ENCODE measurements around the gene HELZ. TPM values are rescaled to one million over a fixed set of nuclear protein-coding genes. Genes with fewer than 3 reads are reported as not detected.

Gene HELZ
- total RNA-seq, 1 donor from 2014 or later, result 44.9 TPM

DNA sequence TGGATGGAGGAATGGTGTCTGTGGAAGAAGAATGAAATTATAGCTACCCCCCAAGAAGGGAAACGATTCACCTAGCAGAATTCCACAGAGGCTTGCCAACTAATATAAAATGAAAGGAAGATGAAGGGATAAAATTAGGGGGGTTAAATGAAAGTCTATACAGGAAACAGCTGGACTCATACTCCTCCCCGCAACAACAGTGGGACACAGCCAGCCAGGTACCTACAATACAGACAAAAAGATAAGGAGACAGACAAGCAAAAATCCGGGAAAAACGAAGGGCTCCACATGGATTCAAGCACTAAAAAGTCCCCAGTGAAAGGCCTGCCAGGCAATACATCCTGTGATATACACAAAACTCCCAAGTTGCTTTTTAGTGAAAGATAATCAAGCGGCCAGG lies 152.7 kb downstream of the HELZ start:
- no peak overlapping the region for H3K27ac Mint-ChIP-seq
- H3K4me3 ChIP-seq, result no peak overlapping the region
- H3F3A ChIP-seq (ENCODE audit: low read depth), result no peaks in the 10 kb centered on the region
- peaks cover 9% of the 10 kb centered on the region for H3K36me3 ChIP-seq
- TF ChIP-seq, protein P1, sequence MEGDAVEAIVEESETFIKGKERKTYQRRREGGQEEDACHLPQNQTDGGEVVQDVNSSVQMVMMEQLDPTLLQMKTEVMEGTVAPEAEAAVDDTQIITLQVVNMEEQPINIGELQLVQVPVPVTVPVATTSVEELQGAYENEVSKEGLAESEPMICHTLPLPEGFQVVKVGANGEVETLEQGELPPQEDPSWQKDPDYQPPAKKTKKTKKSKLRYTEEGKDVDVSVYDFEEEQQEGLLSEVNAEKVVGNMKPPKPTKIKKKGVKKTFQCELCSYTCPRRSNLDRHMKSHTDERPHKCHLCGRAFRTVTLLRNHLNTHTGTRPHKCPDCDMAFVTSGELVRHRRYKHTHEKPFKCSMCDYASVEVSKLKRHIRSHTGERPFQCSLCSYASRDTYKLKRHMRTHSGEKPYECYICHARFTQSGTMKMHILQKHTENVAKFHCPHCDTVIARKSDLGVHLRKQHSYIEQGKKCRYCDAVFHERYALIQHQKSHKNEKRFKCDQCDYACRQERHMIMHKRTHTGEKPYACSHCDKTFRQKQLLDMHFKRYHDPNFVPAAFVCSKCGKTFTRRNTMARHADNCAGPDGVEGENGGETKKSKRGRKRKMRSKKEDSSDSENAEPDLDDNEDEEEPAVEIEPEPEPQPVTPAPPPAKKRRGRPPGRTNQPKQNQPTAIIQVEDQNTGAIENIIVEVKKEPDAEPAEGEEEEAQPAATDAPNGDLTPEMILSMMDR (IDR thresholded peaks at IDR 0.05), result no peak
- TF ChIP-seq EZH2phosphoT487 (IDR thresholded peaks at IDR 0.05), result no peak
- no peak for TF ChIP-seq EZH2 (IDR thresholded peaks at IDR 0.05)
- no peak overlapping the region for H2AFZ ChIP-seq (replicated peaks)
- H3K4me1 Mint-ChIP-seq, result no peaks in the 10 kb centered on the region
- H3K9me3 ChIP-seq (ENCODE audit: low read depth), result peaks cover 6% of the 10 kb centered on the region
- peaks cover 23% of the 10 kb centered on the region for H3K36me3 Mint-ChIP-seq
- DNase-seq (ENCODE audit: low spot score), result no peak
- H3K27me3 Mint-ChIP-seq (ENCODE audit: insufficient read depth, low read depth), result no peaks in the 10 kb centered on the region
- H3K9ac ChIP-seq, result no peak overlapping the region
- H3K4me1 ChIP-seq, result no peaks in the 10 kb centered on the region
- H4K20me1 ChIP-seq (ENCODE audit: low read depth), result no peaks in the 10 kb centered on the region
- no peak overlapping the region for H3K4me3 Mint-ChIP-seq
- no peaks in the 10 kb centered on the region for H3K27me3 ChIP-seq
- H3K9me3 Mint-ChIP-seq, result peaks cover 2% of the 10 kb centered on the region
- H3K79me2 ChIP-seq (ENCODE audit: low read depth), result no peaks in the 10 kb centered on the region
- H3K4me2 ChIP-seq, result no peak overlapping the region
- no peak overlapping the region for H3K27ac ChIP-seq

DNA sequence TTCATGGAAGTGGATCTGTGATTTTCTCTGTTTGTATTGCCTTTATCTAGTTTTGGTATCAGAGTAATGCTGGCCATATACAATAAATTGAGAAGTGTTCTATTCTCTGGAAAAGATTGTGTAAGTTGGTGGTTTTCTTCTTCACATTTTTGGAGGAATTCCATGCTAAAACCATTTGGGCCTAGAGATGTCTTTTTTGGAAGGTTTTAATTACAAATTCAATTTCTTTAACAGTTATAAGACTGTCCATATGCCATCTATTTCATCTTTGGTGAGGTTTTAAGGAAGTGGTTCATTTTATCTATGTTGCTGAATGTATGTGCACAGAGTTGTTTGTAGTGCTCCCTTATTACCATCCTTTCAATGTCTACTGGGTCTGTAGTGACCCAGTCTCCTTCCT lies 154.7 kb downstream of the HELZ start:
- TF ChIP-seq EZH2 (IDR thresholded peaks at IDR 0.05), result no peak
- no peaks in the 10 kb centered on the region for H3K79me2 ChIP-seq (ENCODE audit: low read depth)
- H3K4me3 Mint-ChIP-seq, result no peak overlapping the region
- H3K9ac ChIP-seq, result no peak overlapping the region
- H3K36me3 Mint-ChIP-seq, result peaks cover 23% of the 10 kb centered on the region
- H3K36me3 ChIP-seq, result peaks cover 9% of the 10 kb centered on the region
- no peaks in the 10 kb centered on the region for H3K27me3 ChIP-seq
- H3K27ac ChIP-seq, result no peak overlapping the region
- no peak overlapping the region for H3K4me2 ChIP-seq
- no peaks in the 10 kb centered on the region for H4K20me1 ChIP-seq (ENCODE audit: low read depth)
- no peak overlapping the region for H2AFZ ChIP-seq (replicated peaks)
- peaks cover 2% of the 10 kb centered on the region for H3K4me1 Mint-ChIP-seq
- no peak for DNase-seq (ENCODE audit: low spot score)
- peaks cover 6% of the 10 kb centered on the region for H3K9me3 ChIP-seq (ENCODE audit: low read depth)
- H3K9me3 Mint-ChIP-seq, result peaks cover 2% of the 10 kb centered on the region
- no peaks in the 10 kb centered on the region for H3K27me3 Mint-ChIP-seq (ENCODE audit: insufficient read depth, low read depth)
- H3K4me3 ChIP-seq, result no peak overlapping the region
- H3K4me1 ChIP-seq, result no peaks in the 10 kb centered on the region
- H3K27ac Mint-ChIP-seq, result no peak overlapping the region
- no peaks in the 10 kb centered on the region for H3F3A ChIP-seq (ENCODE audit: low read depth)

DNA sequence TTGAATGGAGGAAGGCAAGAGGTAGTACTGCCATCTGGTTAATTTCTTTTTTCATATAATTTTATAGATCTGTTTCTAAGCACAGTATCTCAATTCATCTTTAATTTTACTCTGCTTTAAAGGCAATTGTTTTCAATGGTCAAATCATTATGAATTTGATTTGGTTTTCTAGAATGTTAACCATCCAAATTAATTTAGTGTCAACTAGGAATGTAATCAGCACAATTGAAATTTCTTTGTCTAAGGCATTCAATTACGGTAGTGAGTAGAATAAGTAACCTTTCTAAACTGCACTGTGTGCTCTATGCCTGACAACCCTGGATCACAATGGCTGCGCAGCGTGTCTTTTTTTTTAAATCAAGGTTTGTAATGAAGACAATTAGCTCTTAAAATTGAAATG lies 156.4 kb downstream of the HELZ start:
- H3K27ac Mint-ChIP-seq, result no peak overlapping the region
- Histone ChIP-seq H3K79me2 (ENCODE audit: low read depth) (no peaks in the 10 kb centered on the region), H4K20me1 (ENCODE audit: low read depth) (no peaks in the 10 kb centered on the region), H3K4me2 (no peak overlapping the region), H3F3A (ENCODE audit: low read depth) (no peaks in the 10 kb centered on the region), H3K27me3 (no peaks in the 10 kb centered on the region), H3K27ac (no peak overlapping the region), H2AFZ (replicated peaks) (no peak overlapping the region), H3K4me1 (no peaks in the 10 kb centered on the region), H3K9ac (no peak overlapping the region), H3K36me3 (peaks cover 9% of the 10 kb centered on the region), H3K4me3 (no peak overlapping the region), H3K9me3 (ENCODE audit: low read depth) (peaks cover 6% of the 10 kb centered on the region)
- TF ChIP-seq, protein P1 (IDR thresholded peaks at IDR 0.05), result no peak
- peaks cover 2% of the 10 kb centered on the region for H3K4me1 Mint-ChIP-seq
- peaks cover 2% of the 10 kb centered on the region for H3K9me3 Mint-ChIP-seq
- H3K27me3 Mint-ChIP-seq (ENCODE audit: insufficient read depth, low read depth), result no peaks in the 10 kb centered on the region
- peaks cover 22% of the 10 kb centered on the region for H3K36me3 Mint-ChIP-seq
- DNase-seq (ENCODE audit: low spot score), result no peak
- no peak overlapping the region for H3K4me3 Mint-ChIP-seq

DNA sequence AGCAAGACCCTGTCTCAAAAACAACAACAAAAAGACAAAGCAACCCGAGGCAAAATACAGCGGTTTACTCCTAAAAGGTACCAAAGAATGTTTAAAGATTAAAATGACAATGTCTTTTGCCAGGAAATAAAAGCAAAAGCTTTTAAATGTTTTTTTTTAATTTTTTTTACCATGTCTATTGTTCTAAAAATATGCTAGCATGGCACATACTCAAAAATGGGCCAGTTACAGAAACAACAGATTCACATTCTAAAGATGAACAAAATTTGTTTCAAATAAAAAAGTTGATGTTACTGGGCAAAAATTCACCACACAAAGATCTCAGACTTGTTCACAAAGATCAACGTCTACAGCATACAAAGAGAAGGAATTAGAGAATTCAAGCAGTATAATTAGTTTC lies 159.6 kb downstream of the HELZ start:
- no peak overlapping the region for H3K4me2 ChIP-seq
- no peak for DNase-seq (ENCODE audit: low spot score)
- Mint-ChIP-seq H3K4me1 (peaks cover 2% of the 10 kb centered on the region), H3K4me3 (no peak overlapping the region), H3K9me3 (peaks cover 2% of the 10 kb centered on the region), H3K27me3 (ENCODE audit: insufficient read depth, low read depth) (no peaks in the 10 kb centered on the region), H3K36me3 (peaks cover 21% of the 10 kb centered on the region), H3K27ac (no peak overlapping the region)
- TF ChIP-seq, protein P1 (IDR thresholded peaks at IDR 0.05), result no peak
- no peak for TF ChIP-seq EZH2phosphoT487 (IDR thresholded peaks at IDR 0.05)
- no peak for TF ChIP-seq EZH2 (IDR thresholded peaks at IDR 0.05)
- peaks cover 7% of the 10 kb centered on the region for H3K36me3 ChIP-seq
- H3K9me3 ChIP-seq (ENCODE audit: low read depth), result peaks cover 6% of the 10 kb centered on the region
- no peaks in the 10 kb centered on the region for H3K4me1 ChIP-seq
- no peak overlapping the region for H3K4me3 ChIP-seq
- H2AFZ ChIP-seq (replicated peaks), result no peak overlapping the region
- H4K20me1 ChIP-seq (ENCODE audit: low read depth), result no peaks in the 10 kb centered on the region
- no peaks in the 10 kb centered on the region for H3K27me3 ChIP-seq
- no peak overlapping the region for H3K9ac ChIP-seq
- no peaks in the 10 kb centered on the region for H3K79me2 ChIP-seq (ENCODE audit: low read depth)
- H3F3A ChIP-seq (ENCODE audit: low read depth), result no peaks in the 10 kb centered on the region
- no peak overlapping the region for H3K27ac ChIP-seq
